Central memory CD8-positive, alpha-beta T cell (primary cell): Measurements from ENCODE around the gene JMJD6.
"Not testable (repeated sequence)": the region's sequence is repeated elsewhere in the genome, so short reads cannot be mapped to it uniquely, and the experiment has no call there.

Experiments
- ATAC-seq: fragments of 150-1000 bp; cut with Tn5 transposase; replicated peaks from 2 replicates; pipeline ENCODE4 v1.10.0; 2022; ENCODE audit warnings: mild to moderate bottlenecking, moderate FRiP score, moderate number of reproducible peaks; ENCODE audit not compliant: poor library complexity, severe bottlenecking; ENCODE audit errors: extremely low read depth
- DNase-seq, 2 donors: peaks; one replicate each; pipeline ENCODE4 v3.0.0; 2021; ENCODE audit warnings: low spot score in 2 of 2
- H3K27ac Mint-ChIP-seq: one replicate; pipeline ENCODE4 v1.8.0; 2022; ENCODE audit warnings: low read depth, mild to moderate bottlenecking, moderate library complexity, mixed read lengths
- H3K27me3 Mint-ChIP-seq: one replicate; pipeline ENCODE4 v1.8.0; 2022; ENCODE audit warnings: mixed read lengths
- H3K36me3 Mint-ChIP-seq: one replicate; pipeline ENCODE4 v1.8.0; 2022; ENCODE audit warnings: mild to moderate bottlenecking, moderate library complexity, mixed read lengths; ENCODE audit not compliant: insufficient read depth
- H3K4me1 Mint-ChIP-seq: one replicate; pipeline ENCODE4 v1.8.0; 2022; ENCODE audit warnings: mixed read lengths
- H3K4me3 Mint-ChIP-seq: one replicate; pipeline ENCODE4 v1.8.0; 2022; ENCODE audit warnings: mild to moderate bottlenecking, moderate library complexity, mixed read lengths
- H3K9me3 Mint-ChIP-seq: one replicate; pipeline ENCODE4 v1.8.0; 2022; ENCODE audit warnings: mixed read lengths

Gene JMJD6

DNA sequence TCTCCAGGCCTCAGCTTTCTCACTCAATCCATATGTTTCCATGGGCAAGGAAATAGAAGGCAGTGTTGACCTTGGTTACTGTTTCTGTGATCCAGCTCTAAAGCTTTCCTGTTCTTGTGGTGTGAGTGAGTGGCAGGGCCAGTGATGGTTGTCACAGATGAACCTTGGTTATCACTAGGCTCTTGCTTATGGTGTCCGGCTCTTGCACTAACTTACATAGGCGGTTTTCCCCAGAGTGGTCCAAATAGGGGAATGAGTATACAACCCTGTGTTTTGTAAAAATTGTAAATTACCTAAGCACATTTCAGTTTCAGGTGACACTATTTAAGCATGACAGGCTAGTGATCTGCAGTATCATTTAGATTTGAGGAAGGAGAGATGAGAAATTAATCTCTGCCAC lies 18.3 kb upstream of the JMJD6 start:
- H3K4me3 Mint-ChIP-seq, result no peak overlapping the region
- no peaks in the 10 kb centered on the region for H3K9me3 Mint-ChIP-seq
- DNase-seq (no peak), ATAC-seq (no peak)
- no peaks in the 10 kb centered on the region for H3K27me3 Mint-ChIP-seq
- H3K4me1 Mint-ChIP-seq, result peaks cover 4% of the 10 kb centered on the region
- H3K27ac Mint-ChIP-seq, result no peak overlapping the region
- peaks cover 22% of the 10 kb centered on the region for H3K36me3 Mint-ChIP-seq

DNA sequence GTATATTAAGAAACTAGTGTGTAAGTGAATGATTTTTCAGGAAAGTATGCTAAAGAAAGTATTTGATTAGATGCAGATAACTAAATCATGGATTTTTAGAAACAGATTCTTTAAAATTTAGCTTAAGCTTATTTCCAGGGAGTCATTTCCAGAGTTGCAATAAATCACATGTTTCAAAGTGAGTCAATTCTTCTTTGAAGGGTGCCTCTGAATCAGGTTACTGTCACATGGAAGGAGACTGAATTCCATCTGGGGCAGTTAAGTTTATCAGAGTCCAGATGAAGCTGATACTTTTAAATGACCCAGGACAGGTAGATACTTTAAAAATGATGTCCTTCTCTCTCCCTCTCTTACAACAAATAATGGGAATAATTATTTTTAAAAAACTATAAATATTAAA lies 16.6 kb upstream of the JMJD6 start:
- H3K27ac Mint-ChIP-seq, result no peak overlapping the region
- H3K27me3 Mint-ChIP-seq, result no peaks in the 10 kb centered on the region
- H3K4me1 Mint-ChIP-seq, result peaks cover 16% of the 10 kb centered on the region
- ATAC-seq (no peak), DNase-seq (no peak)
- H3K36me3 Mint-ChIP-seq, result peaks cover 26% of the 10 kb centered on the region
- H3K9me3 Mint-ChIP-seq, result no peaks in the 10 kb centered on the region
- no peak overlapping the region for H3K4me3 Mint-ChIP-seq

DNA sequence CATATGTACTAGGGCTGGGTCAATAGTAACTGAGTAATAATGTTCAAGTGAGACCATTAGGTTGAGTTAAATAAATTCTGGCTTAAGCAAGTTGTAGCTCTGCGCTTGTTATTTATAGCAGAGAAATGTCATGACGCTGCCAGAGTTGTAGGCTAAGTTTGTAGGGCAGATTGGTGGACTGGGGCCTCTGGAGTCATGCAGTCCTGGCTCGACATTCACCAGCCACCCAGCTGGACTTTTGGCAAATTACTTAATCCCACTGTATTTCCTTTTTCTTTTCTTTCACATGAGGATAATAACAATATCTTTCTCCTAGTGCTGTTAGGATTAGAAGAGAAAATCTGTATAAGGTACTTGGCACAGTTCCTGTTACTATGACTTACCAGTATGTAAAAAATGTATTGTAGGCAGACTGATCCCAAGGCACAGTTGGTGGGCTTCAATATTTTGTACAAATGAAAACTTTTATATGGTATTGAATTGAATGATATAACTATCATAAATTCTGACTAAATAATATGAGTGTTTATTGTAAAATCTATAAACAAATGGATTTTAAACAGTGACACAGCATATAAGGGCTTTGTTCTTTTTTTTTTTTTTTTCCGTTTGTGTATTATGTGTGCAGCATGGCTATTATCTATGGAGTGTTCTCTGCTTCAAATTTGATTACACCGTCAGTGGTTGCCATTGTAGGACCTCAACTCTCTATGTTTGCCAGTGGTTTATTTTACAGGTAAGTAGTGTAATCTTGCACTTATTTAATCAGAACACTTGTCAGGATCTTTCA lies 14.1 kb upstream of the JMJD6 start:
- no peak overlapping the region for H3K4me3 Mint-ChIP-seq
- DNase-seq, result no peak
- no peak for ATAC-seq
- no peaks in the 10 kb centered on the region for H3K9me3 Mint-ChIP-seq
- H3K27me3 Mint-ChIP-seq, result no peaks in the 10 kb centered on the region
- H3K36me3 Mint-ChIP-seq, result peaks cover 43% of the 10 kb centered on the region
- H3K4me1 Mint-ChIP-seq, result peaks cover 23% of the 10 kb centered on the region
- no peak overlapping the region for H3K27ac Mint-ChIP-seq

DNA sequence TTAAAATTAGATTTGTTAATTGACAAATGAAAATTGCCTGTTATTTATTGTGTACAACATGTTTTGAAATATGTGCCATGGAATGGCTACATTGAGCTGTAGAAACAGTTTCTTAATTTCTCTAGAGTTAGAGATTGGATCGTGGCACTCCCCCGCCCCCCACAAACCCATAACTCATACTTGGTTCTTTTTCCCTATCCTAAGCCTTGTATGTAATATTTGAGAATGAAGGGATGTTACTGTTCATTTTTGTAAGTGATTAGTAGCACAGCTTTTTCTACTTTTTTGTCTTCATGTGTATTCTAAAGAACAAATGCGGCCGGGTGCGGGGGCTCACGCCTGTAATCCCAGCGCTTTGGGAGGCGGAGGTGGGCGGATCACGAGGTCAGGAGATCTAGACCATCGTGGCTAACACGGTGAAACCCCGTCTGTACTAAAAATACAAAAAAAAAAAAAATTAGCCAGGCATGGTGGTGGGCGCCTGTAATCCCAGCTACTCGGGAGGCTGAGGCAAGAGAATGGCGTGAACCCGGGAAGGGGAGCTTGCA lies 13.2 kb upstream of the JMJD6 start:
- not testable (repeated sequence) for H3K4me3 Mint-ChIP-seq, DNase-seq, H3K27ac Mint-ChIP-seq, H3K27me3 Mint-ChIP-seq, H3K9me3 Mint-ChIP-seq, ATAC-seq
- Mint-ChIP-seq H3K4me1 (peaks cover 32% of the 10 kb centered on the region), H3K36me3 (peaks cover 50% of the 10 kb centered on the region)

DNA sequence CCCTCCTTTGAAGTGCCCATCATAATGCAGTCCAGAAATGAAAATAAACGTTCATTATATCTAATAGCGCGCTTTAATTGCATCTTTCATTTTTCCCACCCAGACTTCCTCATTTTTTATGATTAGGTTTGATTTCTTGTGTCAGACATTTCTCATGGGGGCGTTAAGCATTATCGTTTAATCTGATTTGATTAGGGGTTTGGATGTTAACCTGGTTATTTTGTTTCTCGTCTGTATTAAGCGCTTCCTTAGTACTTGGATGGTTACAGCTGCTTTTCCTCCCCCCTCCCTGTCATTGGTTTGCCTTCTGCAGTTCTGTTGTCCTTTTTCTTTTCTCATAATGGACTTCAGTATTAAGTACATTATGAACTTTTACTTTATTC lies 12.1 kb upstream of the JMJD6 start:
- Mint-ChIP-seq H3K27me3 (no peaks in the 10 kb centered on the region), H3K36me3 (peaks cover 56% of the 10 kb centered on the region), H3K9me3 (no peaks in the 10 kb centered on the region), H3K27ac (peak overlapping the region; percentile 99), H3K4me3 (peak overlapping the region; percentile 95), H3K4me1 (peaks cover 44% of the 10 kb centered on the region)
- DNase-seq, result no peak
- ATAC-seq, result no peak

DNA sequence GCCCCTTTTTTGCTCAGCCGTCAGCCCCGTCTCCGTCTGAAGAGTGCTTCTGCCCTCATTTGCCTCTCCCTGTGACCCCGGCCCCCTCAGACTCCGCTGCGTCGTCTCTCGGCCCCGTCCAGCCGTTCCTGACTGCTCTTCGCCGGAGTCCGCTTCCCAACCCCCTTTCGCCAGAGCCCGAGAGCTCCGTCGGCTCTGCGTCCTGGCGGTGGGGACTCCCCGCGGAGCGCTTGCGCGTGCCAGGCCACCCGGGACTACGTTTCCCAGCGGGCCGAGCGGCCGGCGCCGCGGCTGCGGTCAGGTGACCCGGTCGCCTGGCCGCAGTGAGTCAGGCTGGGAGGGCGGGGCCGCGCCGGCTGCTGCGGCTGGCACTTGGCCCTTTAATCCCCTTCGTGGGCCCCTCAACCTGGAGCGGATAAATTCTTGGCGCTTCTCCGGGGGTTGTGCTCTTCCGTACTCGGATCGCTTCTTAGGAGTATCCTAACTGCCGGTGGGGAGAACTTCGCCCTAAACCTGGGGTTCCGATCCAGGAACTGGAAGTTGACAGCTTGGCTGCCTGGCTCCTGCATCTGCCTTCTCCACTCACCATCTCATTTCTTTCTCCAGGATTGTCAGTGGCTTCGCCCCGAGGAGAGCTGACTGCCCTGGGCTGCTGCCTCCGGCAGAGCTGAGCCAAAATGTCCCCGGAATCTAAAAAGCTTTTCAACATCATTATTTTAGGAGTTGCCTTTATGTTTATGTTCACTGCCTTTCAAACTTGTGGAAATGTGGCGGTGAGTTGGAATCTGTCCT lies 11.5 kb upstream of the JMJD6 start, which contains the start of gene MFSD11:
MFSD11 (plus strand) TSS at position 444 of the 792 bp plus-strand sequence; CDS start at position 678, 234 bp downstream.
- Mint-ChIP-seq H3K27ac (peak within 1 kb of the TSS; percentile 99), H3K27me3 (no peaks in the 10 kb centered on the region), H3K4me3 (peak within 1 kb of the TSS; percentile 95), H3K9me3 (no peaks in the 10 kb centered on the region), H3K36me3 (peaks cover 62% of the 10 kb centered on the region), H3K4me1 (peaks cover 50% of the 10 kb centered on the region)
- ATAC-seq, result peak; percentile 70
- peak; percentile 84 to 92 for DNase-seq

DNA sequence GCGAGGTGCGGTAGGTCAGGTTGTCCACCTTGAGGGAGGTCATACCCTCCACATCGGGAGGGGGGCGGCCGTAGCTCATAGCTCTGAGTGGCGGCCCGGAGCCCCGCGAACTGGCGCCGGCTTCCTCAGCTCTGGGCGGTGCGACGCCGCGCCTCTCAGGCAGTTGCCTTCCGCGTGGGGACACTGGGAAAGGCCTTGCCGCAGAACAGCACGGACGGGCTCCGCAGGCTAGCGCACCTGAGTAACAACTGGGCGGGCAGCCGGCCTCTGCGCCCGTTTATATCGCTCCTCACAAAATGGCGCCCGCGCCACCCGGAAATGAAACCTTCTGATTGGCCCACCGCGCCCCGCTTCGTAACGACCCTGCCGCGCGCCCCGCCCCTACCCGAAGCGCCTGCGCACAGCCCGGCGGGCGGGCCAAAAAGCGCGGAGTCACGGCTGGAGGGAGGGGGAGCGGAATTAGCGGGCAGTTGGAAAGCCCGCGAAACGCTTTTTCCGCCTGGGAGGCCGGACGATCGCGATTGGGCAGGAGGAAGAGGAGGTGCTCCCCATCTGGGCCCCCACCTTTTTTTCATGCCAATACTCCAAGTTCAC lies 10.8 kb upstream of the JMJD6 start, which contains the start of gene SRSF2:
SRSF2 (minus strand) TSS at position 250 of the 594 bp plus-strand sequence; CDS start at position 79, 171 bp downstream.
- Mint-ChIP-seq H3K9me3 (no peaks in the 10 kb centered on the region), H3K36me3 (peaks cover 67% of the 10 kb centered on the region), H3K4me1 (peaks cover 51% of the 10 kb centered on the region), H3K27me3 (no peaks in the 10 kb centered on the region), H3K4me3 (peak within 1 kb of the TSS; percentile 95), H3K27ac (peak within 1 kb of the TSS; percentile 99)
- DNase-seq, result peak; percentile 97 to 99
- peak; percentile 68 for ATAC-seq

DNA sequence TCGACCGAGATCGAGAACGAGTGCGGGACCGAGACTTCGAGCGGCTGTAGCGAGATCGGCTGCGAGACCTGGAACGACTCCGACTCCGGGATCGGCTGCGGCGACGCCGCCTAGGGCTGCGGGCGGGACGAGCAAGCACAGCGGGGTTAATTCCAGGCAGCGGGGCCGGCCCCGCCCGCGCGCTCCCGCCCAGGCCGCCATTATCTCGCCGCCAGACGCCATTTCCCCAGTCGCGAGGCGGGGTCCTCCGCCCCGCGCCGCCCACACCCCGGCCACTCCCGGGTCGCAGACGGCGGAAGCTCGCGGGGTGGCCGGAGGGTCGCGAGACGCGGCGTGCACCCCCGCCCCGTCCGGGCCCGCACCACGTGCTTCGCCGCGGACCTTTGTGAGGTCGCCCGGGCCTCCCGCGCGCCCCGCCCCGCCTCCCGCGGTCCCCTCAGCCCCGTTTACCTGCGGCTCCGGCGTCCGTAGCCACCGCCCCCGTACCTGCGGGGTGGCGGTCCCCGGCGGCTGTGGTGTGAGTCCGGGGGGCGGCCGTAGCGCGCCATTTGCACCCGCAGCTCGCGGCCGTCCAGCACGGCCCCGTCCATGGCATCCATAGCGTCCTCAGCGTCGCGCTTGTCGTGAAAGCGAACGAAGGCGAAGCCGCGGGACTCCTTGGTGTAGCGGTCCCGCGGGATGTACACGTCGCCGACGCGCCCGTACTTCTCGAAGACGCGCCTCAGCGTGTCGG lies 10.1 kb upstream of the JMJD6 start:
- no peaks in the 10 kb centered on the region for H3K9me3 Mint-ChIP-seq
- peak; percentile 1 for ATAC-seq
- peaks cover 71% of the 10 kb centered on the region for H3K36me3 Mint-ChIP-seq
- peak in 1 of 2 donors; percentile 36 for DNase-seq
- H3K27ac Mint-ChIP-seq, result peak overlapping the region; percentile 99
- H3K27me3 Mint-ChIP-seq, result no peaks in the 10 kb centered on the region
- H3K4me1 Mint-ChIP-seq, result peaks cover 51% of the 10 kb centered on the region
- peak overlapping the region; percentile 95 for H3K4me3 Mint-ChIP-seq

DNA sequence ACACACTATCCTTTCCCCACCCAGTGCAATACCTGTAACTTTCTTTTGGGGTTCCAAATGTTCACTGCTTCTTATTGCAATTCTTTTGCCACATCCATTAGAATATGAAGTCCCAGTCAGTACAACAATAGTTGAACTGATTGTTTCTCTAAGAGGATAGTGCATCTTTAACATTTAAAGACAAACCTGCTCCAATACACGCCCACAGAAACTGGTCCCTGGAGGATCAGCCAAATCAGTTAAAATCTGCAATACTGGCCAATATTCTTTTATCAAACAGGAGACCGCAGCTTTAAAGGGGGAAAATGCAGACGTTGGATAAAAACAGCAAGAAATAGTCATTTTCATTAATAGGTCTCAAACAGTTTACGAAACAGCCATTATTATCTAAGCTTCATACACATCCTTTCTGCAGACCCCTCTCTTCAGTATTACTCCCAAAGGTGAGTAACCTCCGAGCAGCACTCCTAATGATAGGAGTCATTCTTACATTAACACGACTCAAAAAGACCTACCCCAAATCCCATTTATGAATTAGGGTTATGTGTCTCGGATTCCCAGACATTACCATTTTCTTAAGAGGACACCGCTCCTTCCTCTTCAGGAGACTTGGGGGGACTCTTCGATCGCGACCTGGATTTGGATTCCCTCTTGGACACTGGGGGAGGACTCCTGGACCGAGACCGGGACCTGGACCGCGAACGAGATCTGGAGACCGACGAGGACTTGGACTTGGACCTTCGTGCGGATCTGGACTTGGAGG lies 9.4 kb upstream of the JMJD6 start:
- Mint-ChIP-seq H3K27me3 (no peaks in the 10 kb centered on the region), H3K4me3 (peak overlapping the region; percentile 95), H3K4me1 (peaks cover 48% of the 10 kb centered on the region), H3K9me3 (no peaks in the 10 kb centered on the region), H3K36me3 (peaks cover 73% of the 10 kb centered on the region), H3K27ac (peak overlapping the region; percentile 99)
- DNase-seq, result no peak
- no peak for ATAC-seq

DNA sequence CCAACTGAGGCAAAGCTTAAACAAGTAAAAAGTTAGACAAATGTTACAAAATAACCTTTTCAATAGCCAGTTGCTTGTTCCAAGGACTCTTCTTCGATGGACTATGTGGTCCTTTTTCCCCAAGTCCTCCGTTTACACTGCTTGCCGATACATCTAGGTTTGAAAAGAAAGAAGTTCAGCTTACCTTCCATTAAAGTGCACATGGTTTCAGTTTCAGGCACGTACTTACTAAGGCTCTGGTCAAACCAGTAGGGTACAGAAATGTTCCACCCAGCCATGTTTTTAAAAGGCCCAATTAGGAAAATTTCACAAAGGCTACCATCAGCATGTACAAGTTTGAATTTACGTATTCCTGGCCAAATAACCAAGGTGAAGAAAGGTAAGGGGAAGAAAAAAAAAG lies 8.6 kb upstream of the JMJD6 start:
- peak overlapping the region; percentile 95 for H3K4me3 Mint-ChIP-seq
- peaks cover 77% of the 10 kb centered on the region for H3K36me3 Mint-ChIP-seq
- DNase-seq, result no peak
- H3K9me3 Mint-ChIP-seq, result no peaks in the 10 kb centered on the region
- H3K4me1 Mint-ChIP-seq, result peaks cover 47% of the 10 kb centered on the region
- H3K27ac Mint-ChIP-seq, result peak overlapping the region; percentile 99
- ATAC-seq, result no peak
- H3K27me3 Mint-ChIP-seq, result no peaks in the 10 kb centered on the region

DNA sequence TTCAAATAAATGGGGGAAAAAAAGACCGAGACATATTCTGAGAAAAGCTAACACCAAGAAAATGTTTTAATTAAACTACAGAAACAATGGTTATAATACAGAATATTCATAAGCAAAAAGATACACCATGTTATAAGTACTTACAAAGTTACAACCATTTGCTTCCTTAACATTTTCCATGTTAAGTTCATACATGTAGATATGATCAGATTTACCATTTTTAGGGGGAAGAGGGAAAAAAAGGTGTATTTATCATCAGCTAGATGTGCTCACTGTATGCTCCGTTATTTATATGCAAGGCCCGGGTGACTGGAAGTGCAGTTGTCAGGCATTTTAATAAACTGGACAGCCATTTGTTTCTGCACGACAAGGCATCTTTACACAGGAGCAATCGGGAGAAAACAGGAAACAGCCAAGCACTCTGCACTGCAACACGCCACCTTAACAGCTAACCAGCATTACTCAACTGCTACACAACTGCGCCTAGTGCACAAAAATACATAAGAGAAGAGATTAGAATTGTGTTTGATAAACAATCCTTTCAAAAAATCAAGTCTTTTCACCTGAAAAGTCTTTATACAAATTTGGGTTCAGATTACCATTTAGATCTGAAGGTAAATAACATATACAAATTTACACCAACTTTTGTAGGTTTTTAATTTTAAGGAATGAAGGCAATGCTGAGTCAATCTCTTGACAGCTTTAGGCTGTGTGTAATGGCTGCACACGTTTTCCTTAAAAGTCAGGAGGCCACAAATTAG lies 7.9 kb upstream of the JMJD6 start:
- peak overlapping the region; percentile 95 for H3K4me3 Mint-ChIP-seq
- peak overlapping the region; percentile 99 for H3K27ac Mint-ChIP-seq
- no peaks in the 10 kb centered on the region for H3K9me3 Mint-ChIP-seq
- ATAC-seq (no peak), DNase-seq (no peak)
- H3K27me3 Mint-ChIP-seq, result no peaks in the 10 kb centered on the region
- H3K4me1 Mint-ChIP-seq, result peaks cover 47% of the 10 kb centered on the region
- H3K36me3 Mint-ChIP-seq, result peaks cover 84% of the 10 kb centered on the region
